Astrocyte of the spinal cord (primary cell): ENCODE measurements around the gene DPH2.

Experiments
- DNase-seq: peaks from one replicate; pipeline ENCODE4 v3.0.0; 2011; ENCODE audit warnings: low read depth, low spot score
- H3K4me3 ChIP-seq: 2 replicates; pipeline ENCODE4 v1.5.1; 2011; ENCODE audit warnings: low read depth, mild to moderate bottlenecking, low read length, moderate library complexity
- in situ Hi-C: cut with HindIII; loops from 2 replicates; pipeline ENCODE4 v1.10.0; 2017; ENCODE audit warnings: low sequenced_read_pairs
- TF ChIP-seq, protein P1 (sequence below): IDR thresholded peaks from 2 replicates; pipeline ENCODE4 v1.5.1; 2012; ENCODE audit warnings: low read depth, mild to moderate bottlenecking, low read length, inconsistent platforms

DPH2 gene

GRCh38 chr1:43987159-43987902 is 17.5 kb downstream of the DPH2 start:
- DNase-seq = no peak
- TF ChIP-seq, protein P1, sequence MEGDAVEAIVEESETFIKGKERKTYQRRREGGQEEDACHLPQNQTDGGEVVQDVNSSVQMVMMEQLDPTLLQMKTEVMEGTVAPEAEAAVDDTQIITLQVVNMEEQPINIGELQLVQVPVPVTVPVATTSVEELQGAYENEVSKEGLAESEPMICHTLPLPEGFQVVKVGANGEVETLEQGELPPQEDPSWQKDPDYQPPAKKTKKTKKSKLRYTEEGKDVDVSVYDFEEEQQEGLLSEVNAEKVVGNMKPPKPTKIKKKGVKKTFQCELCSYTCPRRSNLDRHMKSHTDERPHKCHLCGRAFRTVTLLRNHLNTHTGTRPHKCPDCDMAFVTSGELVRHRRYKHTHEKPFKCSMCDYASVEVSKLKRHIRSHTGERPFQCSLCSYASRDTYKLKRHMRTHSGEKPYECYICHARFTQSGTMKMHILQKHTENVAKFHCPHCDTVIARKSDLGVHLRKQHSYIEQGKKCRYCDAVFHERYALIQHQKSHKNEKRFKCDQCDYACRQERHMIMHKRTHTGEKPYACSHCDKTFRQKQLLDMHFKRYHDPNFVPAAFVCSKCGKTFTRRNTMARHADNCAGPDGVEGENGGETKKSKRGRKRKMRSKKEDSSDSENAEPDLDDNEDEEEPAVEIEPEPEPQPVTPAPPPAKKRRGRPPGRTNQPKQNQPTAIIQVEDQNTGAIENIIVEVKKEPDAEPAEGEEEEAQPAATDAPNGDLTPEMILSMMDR = no peak
- no peak overlapping the region for H3K4me3 ChIP-seq
- in situ Hi-C loops = no loop called here

DNA sequence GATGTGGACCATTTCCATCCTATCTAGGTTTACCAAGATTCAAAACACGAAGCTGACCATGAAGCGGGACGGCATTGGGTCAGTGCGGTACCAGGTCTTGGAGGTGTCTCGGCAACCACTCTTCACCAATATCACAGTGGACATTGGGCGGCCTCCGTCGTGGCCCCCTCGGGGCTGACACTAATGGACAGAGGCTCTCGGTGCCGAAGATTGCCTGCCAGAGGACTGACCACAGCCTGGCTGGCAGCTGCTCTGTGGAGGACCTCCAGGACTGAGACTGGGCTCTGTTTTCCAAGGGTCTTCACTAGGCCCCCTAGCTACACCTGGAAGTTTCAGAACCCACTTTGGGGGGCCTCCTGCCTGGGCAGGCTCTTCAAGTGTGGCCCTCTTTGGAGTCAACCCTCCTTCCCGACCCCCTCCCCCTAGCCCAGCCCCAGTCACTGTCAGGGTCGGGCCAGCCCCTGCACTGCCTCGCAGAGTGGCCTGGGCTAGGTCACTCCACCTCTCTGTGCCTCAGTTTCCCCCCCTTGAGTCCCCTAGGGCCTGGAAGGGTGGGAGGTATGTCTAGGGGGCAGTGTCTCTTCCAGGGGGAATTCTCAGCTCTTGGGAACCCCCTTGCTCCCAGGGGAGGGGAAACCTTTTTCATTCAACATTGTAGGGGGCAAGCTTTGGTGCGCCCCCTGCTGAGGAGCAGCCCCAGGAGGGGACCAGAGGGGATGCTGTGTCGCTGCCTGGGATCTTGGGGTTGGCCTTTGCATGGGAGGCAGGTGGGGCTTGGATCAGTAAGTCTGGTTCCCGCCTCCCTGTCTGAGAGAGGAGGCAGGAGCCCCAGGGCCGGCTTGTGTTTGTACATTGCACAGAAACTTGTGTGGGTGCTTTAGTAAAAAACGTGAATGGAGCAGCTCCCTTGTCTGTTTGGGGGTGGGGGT is 20.7 kb downstream of the DPH2 start:
- peak overlapping the region; percentile 63 for H3K4me3 ChIP-seq
- in situ Hi-C loops = no loop called here
- TF ChIP-seq, protein P1 = peak; percentile 14
- no peak for DNase-seq

DNA sequence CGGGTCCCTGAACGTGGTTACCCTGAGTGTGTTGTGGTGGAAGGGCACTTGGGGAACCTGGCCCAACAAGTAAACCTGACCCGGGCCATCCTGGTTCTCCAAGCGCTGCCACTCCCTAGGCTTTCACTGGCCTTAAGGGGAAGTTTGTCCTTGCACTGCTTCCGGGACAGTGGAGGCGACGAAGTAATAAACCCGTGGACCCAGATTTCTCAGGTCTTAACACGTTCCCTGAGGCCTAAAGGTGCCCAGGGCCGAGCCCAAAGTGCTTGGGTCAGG is 21.3 kb downstream of the DPH2 start:
- TF ChIP-seq, protein P1 = no peak
- peak overlapping the region; percentile 63 for H3K4me3 ChIP-seq
- in situ Hi-C loops = no loop called here
- no peak for DNase-seq

GRCh38 chr1:43991476-43992231 is 21.8 kb downstream of the DPH2 start, which contains the start of gene CCDC24:
CCDC24 (plus strand) TSS chr1:43991599; CDS start chr1:43991879, 280 bp downstream.
- DNase-seq = peak; percentile 77
- H3K4me3 ChIP-seq = peak within 1 kb of the TSS; percentile 63
- in situ Hi-C loops = no loop called here
- TF ChIP-seq, protein P1 = no peak

DNA sequence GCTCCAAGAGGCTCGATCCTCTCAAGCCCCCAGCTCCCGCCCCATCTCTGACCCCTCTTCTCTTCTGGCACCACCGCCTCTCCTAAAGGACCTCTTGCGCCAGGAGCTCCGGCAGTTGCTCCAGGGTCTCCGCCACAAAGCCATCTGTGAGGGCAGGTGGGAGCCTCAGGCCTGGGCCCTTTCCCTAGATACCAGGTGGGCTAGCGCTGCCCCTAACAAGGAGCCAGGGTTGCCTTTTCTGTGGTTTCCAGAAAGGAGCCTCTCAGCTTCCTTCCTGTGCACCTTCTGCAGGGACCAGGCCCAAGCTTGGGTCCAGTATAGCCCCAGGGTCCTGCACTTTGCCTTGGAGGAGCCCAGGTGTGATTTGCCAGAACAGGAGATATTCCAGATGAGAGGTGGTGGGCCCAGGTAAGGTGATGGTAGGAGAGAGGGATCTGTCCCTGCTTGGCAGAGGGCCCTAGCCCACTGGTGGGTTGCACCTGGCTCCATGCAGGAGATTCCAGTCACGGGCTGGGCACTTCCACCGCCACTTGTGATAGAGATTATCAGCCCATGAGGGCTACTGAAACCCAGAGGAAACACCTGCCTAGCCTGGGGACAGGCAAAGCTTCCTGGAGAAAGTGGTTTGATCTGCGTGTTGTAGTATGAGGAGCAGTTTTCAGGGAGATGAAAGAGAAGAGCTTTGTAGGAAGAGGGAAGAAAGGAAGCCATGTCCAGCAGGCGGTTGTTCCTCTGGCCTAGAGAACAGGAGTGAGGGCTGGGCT is 22.6 kb downstream of the DPH2 start:
- DNase-seq = no peak
- in situ Hi-C loops = no loop called here
- TF ChIP-seq, protein P1 = no peak
- peak overlapping the region; percentile 63 for H3K4me3 ChIP-seq
